Smooth muscle cell (in vitro differentiated cells): ENCODE measurements around the gene WNK2. TPM values are rescaled to one million over a fixed set of nuclear protein-coding genes. Genes with fewer than 3 reads are reported as not detected.
"Not testable (repeated sequence)": the region's sequence is repeated elsewhere in the genome, so short reads cannot be mapped to it uniquely, and the experiment has no call there.

Source experiments
- DNase-seq: peaks from one replicate; lab custom pipeline; 2025; ENCODE audit not compliant: unreplicated experiment; lab: John Stamatoyannopoulos, UW
- H2AFZ ChIP-seq: fragments of 200-600 bp; sonication (generic); 2 replicates; pipeline ENCODE4 v1.6.0; 2016; ENCODE audit warnings: antibody characterized with exemption, low read depth, mild to moderate bottlenecking
- H3F3A ChIP-seq: fragments of 200-600 bp; sonication (generic); 2 replicates; pipeline ENCODE4 v1.6.0; 2017; ENCODE audit warnings: antibody characterized with exemption, low read depth
- H3K27ac ChIP-seq: fragments of 200-600 bp; sonication (generic); 2 replicates; pipeline ENCODE4 v1.5.1; 2016; ENCODE audit warnings: low read depth, mild to moderate bottlenecking
- H3K27me3 ChIP-seq: fragments of 200-600 bp; sonication (generic); 2 replicates; pipeline ENCODE4 v1.6.1; 2016; ENCODE audit warnings: low read depth, mild to moderate bottlenecking
- H3K36me3 ChIP-seq: fragments of 200-600 bp; sonication (generic); 2 replicates; pipeline ENCODE4 v1.5.1; 2016; ENCODE audit warnings: low read depth
- H3K4me1 ChIP-seq: fragments of 200-600 bp; sonication (generic); 2 replicates; pipeline ENCODE4 v1.5.1; 2016; ENCODE audit warnings: low read depth
- H3K4me2 ChIP-seq: fragments of 200-600 bp; sonication (generic); 2 replicates; pipeline ENCODE4 v1.6.0; 2016; ENCODE audit warnings: mild to moderate bottlenecking
- H3K4me3 ChIP-seq: fragments of 200-600 bp; sonication (generic); 2 replicates; pipeline ENCODE4 v1.5.1; 2016; ENCODE audit warnings: mild to moderate bottlenecking
- H3K79me2 ChIP-seq: fragments of 200-600 bp; sonication (generic); 2 replicates; pipeline ENCODE4 v1.6.0; 2016; ENCODE audit warnings: low read depth, mild to moderate bottlenecking
- H3K9ac ChIP-seq: fragments of 200-600 bp; sonication (generic); 2 replicates; pipeline ENCODE4 v1.6.0; 2016; ENCODE audit warnings: low read depth
- H3K9me3 ChIP-seq: fragments of 200-600 bp; sonication (generic); replicated peaks from 2 replicates; pipeline ENCODE4 v1.5.1; 2016; ENCODE audit warnings: low read depth
- H4K20me1 ChIP-seq: fragments of 200-600 bp; sonication (generic); 2 replicates; pipeline ENCODE4 v1.6.0; 2016; ENCODE audit warnings: low read depth
- WGBS: methylation state at CpG from one replicate; pipeline ENCODE4 v1.1.7; 2016; ENCODE audit warnings: low lambda C conversion rate; 5-methylcytosine and 5-hydroxymethylcytosine counted together
- polyA plus RNA-seq: library from polyadenylated mRNA; unstranded; fragments of >200 nt; fragmentation: Nextera tagmentation; extraction: Ambion mirVana; gene quantifications from 2 replicates; pipeline ENCODE4 v1.2.1, GENCODE V29; 2016
- total RNA-seq: library from RNA; depleted of rRNA; stranded (reverse); fragments of >200 nt; gene quantifications from 2 replicates; pipeline ENCODE4 v1.2.3, GENCODE V29; 2014
- TF ChIP-seq, protein P1 (sequence below): fragments of 200-600 bp; sonication (generic); IDR thresholded peaks from 2 replicates; pipeline ENCODE4 v1.5.1; 2017; ENCODE audit warnings: borderline replicate concordance, mild to moderate bottlenecking, antibody characterized with exemption; ENCODE audit not compliant: insufficient read depth, poor library complexity, severe bottlenecking

WNK2 gene
- total and polyA plus RNA-seq, 2 experiments from 2014 or later = 0.27 to 0.31 TPM

DNA sequence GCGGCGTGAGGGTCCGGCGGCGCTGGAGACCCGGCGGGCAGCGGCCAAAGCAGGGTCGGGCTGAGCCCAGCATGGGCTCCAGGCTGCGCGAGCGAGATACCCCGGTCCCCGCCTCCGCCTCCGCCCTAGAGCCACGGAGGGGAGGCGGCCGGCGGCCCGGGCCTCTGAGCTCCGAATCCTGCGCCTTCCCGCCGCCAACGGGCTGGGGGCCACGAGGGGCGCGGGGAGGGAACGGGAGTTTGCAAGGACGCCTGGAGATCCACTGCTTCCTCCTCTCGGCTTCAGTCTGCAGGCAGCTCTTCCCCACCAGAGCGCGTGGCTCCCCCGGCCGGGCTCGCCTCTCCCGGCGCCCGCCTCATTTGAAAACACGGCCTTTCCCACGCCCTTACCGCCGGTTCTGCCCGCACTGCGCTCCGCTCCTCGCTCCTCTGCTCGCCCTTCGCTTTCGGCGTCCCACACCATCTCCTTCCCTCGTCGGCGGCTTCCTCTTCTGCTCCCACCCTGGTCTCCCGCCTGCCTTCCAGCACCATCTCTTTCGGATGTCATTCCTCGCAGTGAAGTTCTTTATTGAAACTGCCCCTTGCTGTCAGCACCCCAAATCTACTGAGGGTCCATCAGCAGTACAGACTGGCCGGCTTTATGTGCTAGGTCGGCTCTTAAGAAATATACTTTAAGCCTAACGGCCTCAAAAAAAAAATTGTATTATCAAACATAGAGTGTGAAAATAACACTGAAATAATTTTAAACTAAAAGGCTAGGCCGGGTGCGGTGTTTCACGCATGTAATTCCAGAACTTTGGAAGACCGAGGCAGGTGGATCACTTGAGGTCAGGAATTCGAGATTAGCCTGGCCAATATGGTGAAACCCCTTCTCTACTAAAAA is 162.5 kb downstream of the WNK2 start:
- no peak overlapping the region for H3K9ac ChIP-seq
- no peaks in the 10 kb centered on the region for H3K36me3 ChIP-seq
- H3K27me3 ChIP-seq = peaks cover 50% of the 10 kb centered on the region
- H3K4me2 ChIP-seq = peak overlapping the region; percentile 96
- peak overlapping the region; percentile 56 for H3K4me3 ChIP-seq
- WGBS = 7% methylated on average over 47 of the region's 66 CpGs
- H3K79me2 ChIP-seq = no peaks in the 10 kb centered on the region
- no peaks in the 10 kb centered on the region for H3F3A ChIP-seq
- peaks cover 3% of the 10 kb centered on the region for H3K4me1 ChIP-seq
- no peaks in the 10 kb centered on the region for H3K9me3 ChIP-seq
- no peak overlapping the region for H3K27ac ChIP-seq
- no peak for DNase-seq
- TF ChIP-seq, protein P1, sequence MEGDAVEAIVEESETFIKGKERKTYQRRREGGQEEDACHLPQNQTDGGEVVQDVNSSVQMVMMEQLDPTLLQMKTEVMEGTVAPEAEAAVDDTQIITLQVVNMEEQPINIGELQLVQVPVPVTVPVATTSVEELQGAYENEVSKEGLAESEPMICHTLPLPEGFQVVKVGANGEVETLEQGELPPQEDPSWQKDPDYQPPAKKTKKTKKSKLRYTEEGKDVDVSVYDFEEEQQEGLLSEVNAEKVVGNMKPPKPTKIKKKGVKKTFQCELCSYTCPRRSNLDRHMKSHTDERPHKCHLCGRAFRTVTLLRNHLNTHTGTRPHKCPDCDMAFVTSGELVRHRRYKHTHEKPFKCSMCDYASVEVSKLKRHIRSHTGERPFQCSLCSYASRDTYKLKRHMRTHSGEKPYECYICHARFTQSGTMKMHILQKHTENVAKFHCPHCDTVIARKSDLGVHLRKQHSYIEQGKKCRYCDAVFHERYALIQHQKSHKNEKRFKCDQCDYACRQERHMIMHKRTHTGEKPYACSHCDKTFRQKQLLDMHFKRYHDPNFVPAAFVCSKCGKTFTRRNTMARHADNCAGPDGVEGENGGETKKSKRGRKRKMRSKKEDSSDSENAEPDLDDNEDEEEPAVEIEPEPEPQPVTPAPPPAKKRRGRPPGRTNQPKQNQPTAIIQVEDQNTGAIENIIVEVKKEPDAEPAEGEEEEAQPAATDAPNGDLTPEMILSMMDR = no peak
- peak overlapping the region; percentile 80 for H2AFZ ChIP-seq
- no peaks in the 10 kb centered on the region for H4K20me1 ChIP-seq

DNA sequence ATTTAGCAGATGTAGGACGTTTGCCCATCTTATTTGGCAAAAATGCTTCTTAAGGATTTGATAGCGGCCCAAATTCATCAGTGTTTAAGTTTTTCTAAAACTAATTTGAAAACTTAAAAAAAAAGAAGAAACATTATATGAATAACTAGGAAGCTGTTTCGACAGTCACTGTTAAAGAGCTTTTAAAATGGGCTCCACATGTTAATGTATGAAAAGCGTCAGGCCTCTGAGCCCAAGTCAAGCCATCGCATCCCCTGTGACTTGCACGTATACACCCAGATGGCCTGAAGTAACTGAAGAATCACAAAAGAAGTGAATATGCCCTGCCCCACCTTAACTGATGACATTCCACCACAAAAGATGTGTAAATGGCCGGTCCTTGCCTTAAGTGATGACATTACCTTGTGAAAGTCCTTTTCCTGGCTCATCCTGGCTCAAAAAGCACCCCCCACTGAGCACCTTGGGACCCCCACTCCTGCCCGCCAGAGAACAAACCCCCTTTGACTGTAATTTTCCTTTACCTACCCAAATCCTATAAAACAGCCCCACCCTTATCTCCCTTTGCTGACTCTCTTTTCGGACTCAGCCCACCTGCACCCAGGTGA is 163.5 kb downstream of the WNK2 start:
- not testable (repeated sequence) for DNase-seq, H3F3A ChIP-seq, H3K9me3 ChIP-seq, H3K4me2 ChIP-seq, H4K20me1 ChIP-seq, H3K9ac ChIP-seq, H2AFZ ChIP-seq, H3K79me2 ChIP-seq, H3K27ac ChIP-seq, H3K4me3 ChIP-seq, H3K4me1 ChIP-seq, H3K36me3 ChIP-seq
- WGBS = 36% methylated on average over 9 of the region's 9 CpGs
- peaks cover 50% of the 10 kb centered on the region for H3K27me3 ChIP-seq

DNA sequence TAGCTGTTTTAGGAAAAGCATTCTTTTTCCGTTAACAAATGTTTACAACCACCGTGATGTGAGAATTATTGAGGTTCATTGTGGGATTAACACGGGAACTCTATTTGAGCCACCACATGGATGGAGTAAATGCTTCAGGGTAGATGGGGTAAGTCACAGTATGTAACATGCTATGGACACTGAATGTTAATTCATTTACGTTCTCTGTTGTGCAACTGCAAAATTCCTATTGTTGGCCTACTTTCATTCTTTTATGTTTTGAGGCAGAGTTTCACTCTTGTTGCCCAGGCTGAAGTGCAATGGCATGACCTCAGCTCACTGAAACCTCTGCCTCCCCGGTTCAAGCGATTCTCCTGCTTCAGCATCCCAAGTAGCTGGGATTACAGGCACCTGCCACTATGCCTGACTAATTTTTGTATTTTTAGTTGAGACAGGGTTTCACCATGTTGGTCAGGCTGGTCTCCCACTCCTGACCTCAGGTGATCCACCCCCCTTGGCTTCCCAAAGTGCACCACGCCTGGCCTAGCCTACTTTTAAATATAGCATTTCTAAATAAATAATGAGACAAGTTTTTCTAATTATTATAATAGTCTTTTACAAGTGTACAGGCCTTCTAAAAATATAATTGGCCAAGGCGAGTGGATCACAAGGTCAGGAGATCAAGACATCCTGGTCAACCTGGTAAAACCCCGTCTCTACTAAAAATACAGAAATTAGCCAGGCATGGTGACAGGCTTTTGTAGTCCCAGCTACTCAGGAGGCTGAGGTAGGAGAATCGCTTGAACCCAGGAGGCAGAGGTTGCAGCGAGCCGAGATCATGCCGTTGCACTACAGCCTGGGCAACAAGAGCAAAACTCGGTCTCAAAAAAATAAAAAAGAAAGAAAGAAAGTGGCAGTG is 169.7 kb downstream of the WNK2 start:
- not testable (repeated sequence) for H2AFZ ChIP-seq, H3K4me2 ChIP-seq, H3K27ac ChIP-seq, H3K4me1 ChIP-seq, H3K4me3 ChIP-seq, H4K20me1 ChIP-seq, H3K9ac ChIP-seq, H3F3A ChIP-seq, H3K9me3 ChIP-seq, DNase-seq, H3K36me3 ChIP-seq, H3K79me2 ChIP-seq
- 88% methylated on average over 14 of the region's 14 CpGs for WGBS
- peaks cover 11% of the 10 kb centered on the region for H3K27me3 ChIP-seq

DNA sequence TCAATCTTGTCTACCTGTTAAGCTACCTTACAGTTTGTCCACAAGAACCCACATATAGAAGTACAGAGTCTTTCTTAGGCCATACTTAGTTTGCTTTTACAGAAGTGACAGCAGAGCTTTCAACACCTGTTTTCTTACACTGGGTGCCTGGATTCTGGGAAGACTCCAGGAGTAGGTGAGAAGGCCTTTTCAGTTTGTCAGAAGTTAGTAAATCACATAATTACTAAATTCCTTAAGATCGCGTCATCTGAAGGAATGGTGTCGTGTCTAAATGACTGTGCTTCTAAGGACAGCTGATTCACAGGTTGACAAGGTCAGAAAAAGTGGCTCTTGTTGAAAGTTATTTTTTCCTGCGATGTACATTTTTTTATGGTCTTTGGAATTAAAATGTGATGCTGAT is 170.5 kb downstream of the WNK2 start:
- Histone ChIP-seq H2AFZ (no peak overlapping the region), H3K27ac (no peak overlapping the region), H3K36me3 (no peaks in the 10 kb centered on the region), H3K9me3 (no peaks in the 10 kb centered on the region), H4K20me1 (no peaks in the 10 kb centered on the region), H3F3A (no peaks in the 10 kb centered on the region), H3K4me3 (no peak overlapping the region), H3K79me2 (no peaks in the 10 kb centered on the region), H3K27me3 (peaks cover 4% of the 10 kb centered on the region), H3K4me2 (no peak overlapping the region), H3K9ac (no peak overlapping the region), H3K4me1 (no peaks in the 10 kb centered on the region)
- TF ChIP-seq, protein P1 = no peak
- 69% methylated on average over 4 of the region's 4 CpGs for WGBS
- no peak for DNase-seq
